Stimulated activated CD8-positive, alpha-beta memory T cell treated with anti-CD3 and anti-CD28 coated beads, Interleukin-12 subunit alpha, Interleukin-12 subunit beta, amount 100 ng/mL, for 24 hours (primary cell): ENCODE results near the gene DNAJC4.

Source experiments
- DNase-seq: peaks from one replicate; pipeline ENCODE4 v3.0.0-alpha.2; 2020; ENCODE audit errors: extremely low read depth

DNAJC4 gene

DNA sequence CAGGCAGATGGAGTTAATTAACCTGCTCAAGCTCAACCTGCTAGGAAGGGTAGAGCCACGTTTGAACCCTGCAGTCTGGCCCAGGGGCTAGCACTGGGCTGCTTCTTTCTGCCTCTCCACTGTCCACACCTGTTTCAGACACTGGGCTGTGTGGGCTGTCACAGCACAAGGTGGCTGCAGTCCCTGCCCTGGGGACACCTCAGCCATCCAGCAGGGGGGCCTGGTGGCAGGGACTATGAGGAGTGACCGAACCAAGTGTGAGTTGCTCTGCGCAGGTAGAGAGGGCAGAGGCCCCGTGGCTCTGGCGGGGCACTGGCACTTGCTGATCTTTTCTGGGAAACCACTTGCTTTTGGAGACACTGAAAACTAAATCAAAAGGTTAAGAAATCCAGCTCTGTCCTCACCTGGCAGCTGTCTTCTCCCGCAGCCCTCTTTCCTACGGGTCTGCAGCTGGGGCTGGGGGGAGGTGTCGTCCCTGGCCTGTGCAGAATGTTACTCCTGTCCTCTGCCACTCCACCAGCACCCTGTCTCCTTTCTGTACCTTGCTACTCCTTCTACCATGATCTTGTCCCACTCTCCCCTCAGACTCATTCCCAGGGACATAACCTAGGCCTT lies 48.3 kb downstream of the DNAJC4 start:
- DNase-seq: no peak

DNA sequence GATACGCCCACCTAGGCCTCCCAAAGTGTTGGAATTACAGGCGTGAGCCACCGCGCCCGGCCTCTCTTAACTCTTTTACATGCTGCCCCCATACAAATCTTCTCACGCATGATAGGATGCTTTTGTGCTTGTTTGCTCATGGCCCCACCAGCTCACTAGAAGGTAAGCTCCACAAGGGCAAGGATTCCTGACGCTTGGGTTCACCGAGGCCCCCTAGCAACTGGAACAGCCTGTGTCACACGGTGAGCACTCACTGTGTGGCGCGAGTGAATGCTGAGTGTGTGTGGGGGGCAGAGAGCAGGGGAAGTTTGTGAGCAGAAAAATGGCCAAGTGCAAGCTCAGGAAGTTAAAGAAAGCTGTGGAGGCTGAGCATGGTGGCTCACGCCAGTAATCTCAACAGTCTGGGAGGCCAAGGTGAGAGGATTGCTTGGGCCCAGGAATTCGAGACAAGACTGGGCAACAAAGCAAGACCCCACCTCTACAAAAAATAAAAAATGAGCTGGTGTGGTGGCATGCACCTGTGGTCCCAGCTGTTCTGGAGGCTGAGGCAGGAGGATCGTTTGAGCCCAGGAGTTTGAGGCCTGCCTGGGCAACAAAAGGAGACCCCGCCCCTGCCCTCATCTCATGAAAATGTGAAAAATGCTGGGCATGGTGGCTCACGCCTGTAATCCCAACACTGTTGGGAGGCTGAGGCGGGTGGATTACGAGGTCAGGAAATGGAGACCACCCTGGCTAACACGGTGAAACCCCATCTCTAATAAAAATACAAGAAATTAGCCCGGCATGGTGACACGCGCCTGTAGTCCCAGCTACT lies 51.8 kb downstream of the DNAJC4 start:
- DNase-seq: no peak

DNA sequence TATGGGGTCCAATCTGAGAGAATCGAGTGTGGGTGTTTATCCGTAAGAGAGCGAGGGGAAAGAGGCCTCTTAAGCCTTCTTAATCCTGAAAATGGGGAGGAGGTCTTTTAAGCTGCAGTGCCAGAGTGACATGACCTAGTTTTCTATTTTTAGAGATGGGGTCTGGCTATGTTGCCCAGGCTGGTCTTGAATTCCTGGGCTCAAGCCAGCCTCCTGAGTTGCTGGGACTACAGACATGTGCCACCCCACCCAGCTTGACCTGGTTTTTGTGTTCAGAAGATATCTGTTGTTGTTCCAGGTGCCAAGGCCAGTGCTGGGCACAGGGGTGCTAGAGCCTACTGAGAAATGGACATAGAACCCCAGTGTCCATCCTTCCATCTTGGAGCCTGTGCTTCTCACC lies 52.7 kb downstream of the DNAJC4 start:
- DNase-seq: no peak
